Endometrium (tissue), 2 donors: Measurements from ENCODE around the gene ANKRD18A.
"Not testable (repeated sequence)": the region's sequence is repeated elsewhere in the genome, so short reads cannot be mapped to it uniquely, and the experiment has no call there.

Source experiments
- FAIRE-seq: peaks from 2 replicates; lab custom pipeline; 2012; peaks lifted over from hg19 to GRCh38; lab: Jason Lieb, UNC
- donor health status: control.
- donor health status: control.

Gene ANKRD18A

DNA sequence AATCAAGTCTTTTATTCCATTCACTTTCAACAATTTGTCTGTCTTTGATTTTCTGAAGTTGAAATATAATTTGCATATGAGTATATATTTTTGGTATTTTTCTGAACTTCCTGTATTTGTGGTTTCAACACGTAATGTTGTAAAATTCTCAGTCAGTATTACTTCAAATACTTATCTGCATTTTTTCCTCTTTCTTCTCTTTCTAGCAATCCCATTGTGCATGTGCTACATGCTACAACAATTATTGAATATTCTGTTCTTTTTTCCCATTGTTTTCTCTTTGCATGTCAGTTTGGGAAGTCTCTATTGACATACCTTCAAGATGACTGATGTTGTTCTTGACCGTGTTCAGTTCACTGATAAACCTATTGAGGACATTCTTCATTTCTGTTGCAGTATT is 5.6 kb upstream of the ANKRD18A start:
- FAIRE-seq = no peak

DNA sequence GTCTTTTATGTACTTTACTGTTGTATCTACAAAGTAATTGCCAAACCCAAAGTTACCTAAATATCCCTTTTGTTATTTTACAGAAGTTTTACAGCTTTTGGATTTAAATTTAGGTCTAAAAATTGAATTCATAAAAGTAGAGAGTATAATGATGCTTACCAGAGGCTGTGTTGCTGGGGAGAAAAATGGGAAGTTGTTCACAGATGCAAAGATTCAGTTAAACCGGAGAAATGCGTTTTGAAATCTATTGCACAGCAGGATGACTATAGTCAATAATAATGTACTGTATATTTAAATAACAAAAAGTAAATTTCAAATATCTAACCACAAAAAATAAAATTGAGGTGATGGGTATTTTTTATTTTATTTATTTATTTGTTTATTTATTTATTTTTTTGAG is 2.6 kb upstream of the ANKRD18A start:
- no peak for FAIRE-seq

- FAIRE-seq = no peak
Observed at GRCh38 chr9:38622288-38622674, 1.9 kb upstream of the ANKRD18A start.

- no peak for FAIRE-seq
Observed at GRCh38 chr9:38621434-38622287, 1.3 kb upstream of the ANKRD18A start.

GRCh38 chr9:38619556-38620447 is 594 bp downstream of the ANKRD18A start:
- no peak for FAIRE-seq

DNA sequence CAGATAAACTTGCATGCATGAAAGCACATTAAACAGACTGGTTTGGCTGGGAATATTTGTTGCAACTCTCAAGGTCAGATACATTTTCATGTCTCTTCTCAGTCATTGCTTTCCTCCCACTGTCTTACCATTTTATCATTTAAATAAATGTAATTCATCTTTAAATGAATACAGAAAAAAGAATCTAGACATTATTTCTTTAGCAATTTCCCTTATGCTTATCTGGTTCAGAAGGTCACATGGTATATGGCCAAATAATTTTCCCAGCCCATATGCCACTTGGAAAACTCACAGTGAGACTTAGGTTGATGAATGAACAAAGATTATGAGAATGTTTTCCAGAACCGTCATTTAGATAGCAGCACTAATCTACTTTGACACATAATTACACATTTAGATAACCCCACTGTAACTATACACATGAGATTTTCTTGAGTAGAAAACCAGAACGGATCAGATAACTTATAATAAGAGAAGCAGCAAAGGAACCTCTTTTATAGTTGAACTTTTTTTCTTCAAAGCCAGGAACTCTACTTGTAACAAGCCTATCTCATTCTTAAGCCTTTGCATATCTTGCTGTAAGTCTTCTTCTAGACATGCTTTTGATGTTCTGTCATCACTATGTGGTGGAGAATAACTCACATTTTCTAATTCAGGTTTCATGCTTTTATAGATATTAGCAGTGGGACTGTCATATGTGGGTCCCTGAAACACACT is 22.2 kb downstream of the ANKRD18A start:
- not testable (repeated sequence) for FAIRE-seq

- not testable (repeated sequence) for FAIRE-seq
Observed at GRCh38 chr9:38595117-38595516, 25.3 kb downstream of the ANKRD18A start.

GRCh38 chr9:38591346-38592063 is 28.9 kb downstream of the ANKRD18A start:
- not testable (repeated sequence) for FAIRE-seq

DNA sequence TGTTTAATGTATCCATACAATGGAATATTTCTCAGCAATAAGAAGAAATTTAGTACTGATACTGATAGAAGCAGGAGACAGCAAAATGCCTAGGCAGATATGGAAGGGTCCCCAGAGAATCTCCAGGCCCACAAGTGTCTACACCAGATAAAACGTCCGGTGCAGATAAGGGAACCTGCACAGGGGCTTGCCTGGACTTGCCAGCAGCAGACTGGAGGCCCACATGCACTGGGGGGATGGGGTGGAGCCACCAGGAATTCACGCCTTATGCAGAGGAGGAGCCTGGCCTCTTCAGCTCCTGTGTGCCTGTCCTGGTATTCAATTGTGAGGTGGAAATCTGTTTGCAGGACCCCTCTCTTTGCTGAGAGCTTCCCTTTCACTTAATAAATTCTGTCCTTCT is 36.6 kb downstream of the ANKRD18A start:
- FAIRE-seq = not testable (repeated sequence)

GRCh38 chr9:38580112-38580511 is 40.3 kb downstream of the ANKRD18A start:
- FAIRE-seq = not testable (repeated sequence)

- not testable (repeated sequence) for FAIRE-seq
Observed at GRCh38 chr9:38576181-38576580, 44.2 kb downstream of the ANKRD18A start.

- not testable (repeated sequence) for FAIRE-seq
Observed at GRCh38 chr9:38566048-38566447, 54.3 kb downstream of the ANKRD18A start.

DNA sequence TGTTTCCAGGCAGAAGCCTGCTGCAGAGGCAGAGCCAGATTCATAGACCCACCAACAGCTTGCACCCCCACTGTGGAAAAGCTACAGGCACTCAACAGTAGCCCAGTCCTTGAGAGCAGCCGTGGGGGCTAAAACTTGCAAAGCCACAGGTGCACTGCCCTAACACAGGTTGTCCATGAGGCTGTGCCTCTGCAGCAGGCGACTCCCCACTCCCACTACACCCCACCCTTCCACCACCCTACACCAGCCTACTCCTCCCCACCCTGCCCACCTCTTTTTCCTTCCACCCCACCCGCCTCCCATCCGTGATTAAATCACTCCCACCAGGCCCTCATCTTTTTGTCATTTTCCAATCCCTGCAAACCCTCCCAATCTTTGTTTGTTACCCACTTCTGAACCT is 55.2 kb downstream of the ANKRD18A start:
- not testable (repeated sequence) for FAIRE-seq

GRCh38 chr9:38563911-38564310 is 56.5 kb downstream of the ANKRD18A start:
- not testable (repeated sequence) for FAIRE-seq

GRCh38 chr9:38561134-38561533 is 59.3 kb downstream of the ANKRD18A start:
- peak; percentile 72 for FAIRE-seq

DNA sequence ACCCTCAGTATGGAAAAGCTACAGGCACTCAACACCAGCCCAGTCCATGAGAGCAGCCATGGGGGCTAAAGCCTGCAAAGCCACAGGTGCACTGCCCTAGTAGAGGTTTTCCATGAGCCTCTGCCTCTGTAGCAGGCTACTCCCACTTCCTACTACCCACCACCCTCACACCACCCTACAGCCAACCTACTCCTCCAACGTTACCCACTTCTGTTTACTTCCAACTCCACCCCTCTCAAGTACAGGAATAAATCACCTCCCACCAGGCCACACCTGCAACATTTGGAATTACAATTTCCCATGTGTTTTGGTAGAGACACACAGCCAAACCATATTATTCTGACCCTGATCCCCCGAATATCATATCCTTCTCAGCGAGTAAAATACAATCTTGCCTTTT is 61.2 kb downstream of the ANKRD18A start:
- not testable (repeated sequence) for FAIRE-seq

- FAIRE-seq = not testable (repeated sequence)
Observed at GRCh38 chr9:38557746-38558145, 62.6 kb downstream of the ANKRD18A start.

- not testable (repeated sequence) for FAIRE-seq
Observed at GRCh38 chr9:38554966-38555365, 65.4 kb downstream of the ANKRD18A start.

DNA sequence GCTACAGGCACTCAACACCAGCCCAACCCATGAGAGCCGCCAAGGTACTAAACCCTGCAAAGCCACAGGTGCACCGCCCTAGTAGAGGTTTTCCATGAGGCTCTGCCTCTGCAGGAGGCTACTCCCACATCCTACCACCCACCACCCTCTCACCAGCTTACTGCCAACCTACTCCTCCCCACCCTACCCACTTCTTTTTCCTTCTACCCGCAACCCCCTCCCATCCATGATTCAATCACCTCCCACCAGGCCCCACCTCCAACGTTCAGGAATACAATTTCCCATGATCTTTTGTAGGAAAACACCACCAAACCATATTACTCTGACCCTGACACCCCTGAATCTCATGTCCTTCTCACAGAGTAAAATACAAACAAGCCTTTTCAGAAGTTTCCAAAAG is 67.4 kb downstream of the ANKRD18A start:
- not testable (repeated sequence) for FAIRE-seq

- not testable (repeated sequence) for FAIRE-seq
Observed at GRCh38 chr9:38546497-38547163, 73.8 kb downstream of the ANKRD18A start.

DNA sequence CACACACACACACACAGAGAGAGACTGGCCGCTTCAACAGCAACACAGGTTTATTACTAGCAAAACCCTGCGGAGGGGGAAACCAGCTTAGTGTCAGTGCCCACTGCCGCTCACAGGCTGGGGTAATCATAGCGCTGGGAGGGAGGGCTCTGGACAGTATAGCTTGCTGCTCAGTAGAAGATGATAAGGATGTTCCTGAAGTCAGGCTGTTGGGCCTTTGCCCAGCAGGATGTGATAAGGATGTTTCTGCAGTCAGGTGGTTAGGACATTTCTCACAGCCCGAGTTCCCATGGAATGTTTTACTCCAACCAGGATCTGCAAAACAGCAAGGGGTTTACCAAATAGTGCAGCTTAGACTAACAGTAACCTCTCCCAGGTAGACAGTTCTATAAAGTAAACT is 79.9 kb downstream of the ANKRD18A start:
- not testable (repeated sequence) for FAIRE-seq
